GM04503 (cell line): ENCODE measurements around the gene ZNHIT6.
"Not testable (repeated sequence)": the region's sequence is repeated elsewhere in the genome, so short reads cannot be mapped to it uniquely, and the experiment has no call there.

Experiments used
- DNase-seq: peaks from one replicate; pipeline ENCODE4 v3.0.0-alpha.2; 2012; ENCODE audit warnings: low read depth

ZNHIT6 gene

DNA sequence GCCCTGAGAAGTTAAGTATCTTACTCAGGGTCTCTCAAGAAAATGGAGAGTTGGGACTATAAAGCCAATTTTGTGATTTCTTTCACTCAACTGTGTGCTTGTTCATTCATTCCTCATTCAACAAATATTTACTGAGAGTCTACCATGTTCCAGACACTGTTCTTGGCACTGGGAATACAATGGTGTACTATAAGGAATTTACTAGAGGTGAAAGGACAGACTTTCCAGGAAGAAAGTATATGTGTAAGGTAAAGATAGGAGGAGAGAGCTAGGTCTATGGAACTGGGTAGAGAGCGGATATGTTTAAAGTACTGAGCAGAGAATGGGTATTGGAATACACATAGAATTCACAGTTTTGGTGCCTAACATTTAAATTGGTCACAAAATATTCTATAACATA lies 42.3 kb downstream of the ZNHIT6 start:
- DNase-seq = no peak

DNA sequence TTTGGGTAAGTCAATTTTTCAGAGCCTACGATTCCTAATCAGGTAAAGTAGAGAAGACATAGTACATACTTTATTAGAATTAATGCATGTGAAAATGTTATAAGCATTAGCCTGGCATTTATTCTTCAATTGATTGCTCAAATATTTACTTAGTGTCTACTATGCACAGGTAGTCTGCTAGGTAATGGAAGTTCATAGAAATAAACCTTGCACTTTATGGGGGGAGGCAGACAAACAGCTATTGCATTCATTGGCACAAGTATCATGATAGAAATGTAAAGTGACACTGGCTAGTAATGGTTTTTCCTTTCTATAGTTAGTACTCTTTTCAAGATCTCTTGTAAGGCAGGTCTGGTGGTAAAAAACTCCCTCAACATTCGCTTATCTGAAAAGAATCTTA lies 44.9 kb downstream of the ZNHIT6 start:
- no peak for DNase-seq

DNA sequence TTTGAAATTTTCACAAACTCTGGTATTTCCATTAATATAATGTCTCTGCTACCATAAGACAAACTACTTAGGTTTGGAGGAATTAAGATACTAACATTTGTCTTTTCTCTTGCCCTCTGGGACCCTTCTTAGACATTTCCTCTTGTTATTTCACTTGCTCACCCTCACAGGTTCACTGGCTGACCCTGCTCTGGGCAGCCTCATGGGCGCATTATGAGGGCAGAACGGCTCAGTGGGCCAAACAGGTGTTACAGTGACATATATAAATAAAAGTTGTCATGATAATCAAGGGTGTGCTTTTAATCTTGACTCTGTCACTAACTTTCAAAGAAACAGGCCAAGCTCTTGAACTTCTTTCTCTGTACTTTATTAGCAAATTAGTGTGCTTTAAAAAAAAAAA lies 46.5 kb downstream of the ZNHIT6 start:
- no peak for DNase-seq

DNA sequence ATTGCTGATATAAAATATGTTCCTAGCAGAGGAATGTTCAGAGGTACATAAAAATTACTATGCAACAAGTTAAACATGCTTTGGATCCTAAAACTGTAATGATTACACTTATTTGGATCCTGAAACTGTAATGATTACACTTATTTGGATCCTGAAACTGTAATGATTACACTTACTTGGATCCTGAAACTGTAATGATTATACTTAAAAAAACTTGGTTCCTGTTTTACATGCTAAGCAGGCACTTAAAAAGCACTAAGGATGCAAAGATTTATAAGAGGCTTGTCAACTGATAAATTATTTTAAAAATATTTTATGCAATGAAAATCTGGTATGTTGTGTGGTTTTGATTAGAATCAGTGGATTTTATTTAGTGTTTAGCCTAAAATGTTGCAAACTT lies 47.7 kb downstream of the ZNHIT6 start:
- DNase-seq = no peak

DNA sequence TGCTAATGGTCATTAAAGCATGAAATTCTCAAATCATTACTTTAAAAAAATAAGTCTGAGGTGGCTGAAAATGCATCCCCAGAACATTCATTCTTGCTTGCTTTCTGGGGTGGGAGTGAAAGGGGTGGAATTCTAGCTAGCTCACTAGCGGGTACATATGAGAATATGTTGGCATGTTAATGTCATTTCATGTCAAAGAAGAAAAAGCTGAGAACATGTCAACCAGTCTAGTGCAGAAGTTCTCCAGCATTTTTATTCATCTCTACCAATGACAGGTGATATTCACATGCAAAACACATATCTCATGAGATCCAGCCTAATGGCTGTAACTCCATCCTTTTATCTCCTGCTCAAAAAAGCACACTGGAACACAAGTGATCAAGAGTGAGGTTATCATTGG lies 49.1 kb downstream of the ZNHIT6 start:
- no peak for DNase-seq

DNA sequence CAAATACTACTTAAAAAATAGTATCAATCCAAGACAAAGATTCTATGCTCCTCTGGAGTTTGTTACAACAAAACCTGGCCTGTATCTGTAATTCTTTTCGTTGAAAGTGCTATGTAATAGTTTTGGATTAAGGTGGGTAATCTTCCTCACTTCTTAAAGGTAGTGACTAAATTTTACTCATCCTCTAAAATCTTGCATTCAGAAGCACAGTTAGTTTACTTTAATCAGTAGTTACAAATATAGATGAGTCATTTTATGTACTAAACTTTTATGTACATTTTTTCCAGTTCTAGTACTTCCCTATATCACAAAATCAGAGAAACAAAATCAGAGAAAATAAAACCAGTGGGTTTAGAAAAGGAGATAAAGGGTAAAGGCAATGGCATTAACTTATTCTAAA lies 51.3 kb downstream of the ZNHIT6 start:
- no peak for DNase-seq

DNA sequence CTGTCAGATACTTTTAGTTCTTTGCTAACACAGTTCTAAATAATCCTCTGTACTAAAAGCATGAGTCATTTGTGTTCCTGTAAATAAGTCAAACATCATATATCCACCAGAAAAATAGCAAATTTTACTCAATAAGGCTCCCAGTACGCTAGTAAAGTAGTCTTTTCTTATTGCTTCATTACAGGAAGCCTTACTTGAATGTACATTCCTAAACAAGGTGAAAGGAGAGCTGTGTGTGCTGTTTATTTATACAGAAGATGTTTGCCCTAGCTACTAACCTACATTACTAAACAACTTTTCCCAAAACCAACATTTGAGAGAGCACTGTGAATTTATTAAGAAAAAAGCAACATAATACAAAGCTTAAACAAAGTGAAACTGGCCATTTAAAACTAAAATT lies 52.0 kb downstream of the ZNHIT6 start:
- DNase-seq = no peak

DNA sequence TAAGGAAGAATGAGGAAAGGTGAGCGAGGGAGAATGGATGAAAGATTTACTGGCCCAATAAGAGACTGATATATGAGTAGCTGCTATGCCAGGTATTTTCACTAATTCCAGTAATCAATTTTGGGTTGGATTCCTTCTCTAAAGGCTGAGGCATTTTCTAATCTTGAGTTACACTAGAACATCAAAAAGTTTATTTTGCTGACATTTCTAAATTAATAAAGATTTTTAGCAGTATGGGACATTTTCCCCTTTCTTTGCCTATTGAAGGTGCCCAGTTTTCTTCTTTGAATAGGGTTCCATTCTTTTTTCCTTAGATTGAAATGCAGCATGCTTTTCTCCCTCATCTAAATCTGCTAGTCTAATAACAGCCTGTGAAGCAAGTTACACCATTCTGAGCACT lies 52.9 kb downstream of the ZNHIT6 start:
- no peak for DNase-seq

DNA sequence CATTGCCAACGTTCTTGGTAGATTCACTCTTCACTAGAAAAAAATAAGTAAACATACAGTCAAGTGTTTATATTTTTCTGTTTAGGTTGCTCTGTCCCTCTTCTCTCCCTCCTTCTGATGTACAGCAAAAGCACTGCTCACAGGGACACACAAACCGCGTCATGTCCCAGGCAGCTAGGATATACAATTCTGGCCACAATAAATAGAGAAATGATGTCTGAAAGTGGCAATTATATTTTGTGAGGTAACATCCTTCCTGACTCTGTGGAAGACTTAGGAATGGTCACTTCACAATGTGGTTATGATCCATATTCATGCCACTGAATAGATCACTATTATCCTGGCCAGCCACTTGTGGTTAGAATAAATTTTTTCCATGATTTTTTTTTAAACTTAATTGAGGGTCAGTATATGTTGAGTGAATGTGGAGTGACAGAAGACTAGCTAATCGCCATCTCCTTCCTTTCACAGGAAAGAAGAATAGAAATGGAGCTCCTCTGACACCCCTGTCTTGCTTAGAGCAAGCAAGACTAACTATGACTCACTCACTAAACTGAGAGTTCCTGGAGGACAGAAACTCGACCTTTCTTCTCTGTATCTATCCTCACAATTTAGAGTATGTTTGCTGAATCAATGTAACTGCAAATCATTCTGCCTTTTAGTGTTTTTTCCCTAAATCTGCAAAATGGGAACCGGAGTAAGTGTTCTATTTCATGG lies 54.0 kb downstream of the ZNHIT6 start:
- no peak for DNase-seq

DNA sequence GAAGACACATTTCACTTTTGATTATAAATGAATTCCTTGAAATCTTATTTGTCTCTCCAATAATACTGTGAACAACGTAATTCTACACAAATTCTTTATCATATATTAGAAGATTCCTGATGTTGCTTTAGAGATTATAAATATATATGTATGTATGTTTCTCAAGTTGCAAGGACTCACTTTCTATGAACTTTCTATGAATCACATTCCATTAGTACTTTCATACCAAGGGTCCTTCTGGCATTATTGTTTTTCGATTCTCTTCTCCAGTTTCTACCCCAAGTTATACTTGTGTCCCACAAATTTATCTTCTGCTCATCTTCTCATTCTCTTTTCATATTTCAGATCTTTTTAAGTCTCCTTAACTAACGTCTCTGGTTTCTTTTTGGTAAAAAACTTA lies 55.9 kb downstream of the ZNHIT6 start:
- DNase-seq = no peak

DNA sequence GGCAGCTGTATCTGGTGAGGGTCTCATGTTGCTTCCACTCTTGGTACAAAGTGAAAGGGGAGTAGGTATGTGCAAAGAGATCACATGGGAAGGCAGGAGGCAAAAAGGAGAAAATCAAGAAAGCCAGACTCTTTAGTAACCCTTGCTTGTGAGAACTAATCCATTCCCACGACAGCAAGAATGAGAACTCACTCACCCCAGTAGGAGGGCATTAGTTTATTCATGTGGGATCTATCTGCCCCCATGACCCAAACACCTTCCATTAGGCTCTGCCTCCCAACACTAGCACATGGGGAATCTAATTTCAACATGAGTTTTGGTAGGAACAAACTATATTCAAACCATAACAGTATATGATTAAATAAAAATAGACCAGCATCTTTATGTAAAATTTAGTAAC lies 57.6 kb downstream of the ZNHIT6 start:
- DNase-seq = no peak

DNA sequence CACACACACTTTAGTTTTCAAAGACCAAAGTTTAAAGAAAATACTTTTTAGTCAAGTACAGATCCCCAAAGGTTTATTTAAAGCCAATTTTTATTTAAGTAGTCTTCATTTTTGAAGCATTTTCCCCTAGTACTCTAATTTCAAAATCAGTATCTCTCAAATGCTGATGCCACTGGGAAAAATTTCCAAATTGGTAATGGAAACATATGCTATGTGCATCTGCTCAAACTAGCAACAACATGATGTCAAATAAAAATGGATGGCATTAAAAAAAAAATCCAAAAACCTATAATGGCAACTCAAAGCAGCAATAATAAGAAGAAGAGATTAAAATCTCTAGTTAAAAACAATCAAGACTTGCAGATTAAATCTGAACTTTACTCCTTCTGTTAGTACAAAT lies 58.6 kb downstream of the ZNHIT6 start:
- no peak for DNase-seq

DNA sequence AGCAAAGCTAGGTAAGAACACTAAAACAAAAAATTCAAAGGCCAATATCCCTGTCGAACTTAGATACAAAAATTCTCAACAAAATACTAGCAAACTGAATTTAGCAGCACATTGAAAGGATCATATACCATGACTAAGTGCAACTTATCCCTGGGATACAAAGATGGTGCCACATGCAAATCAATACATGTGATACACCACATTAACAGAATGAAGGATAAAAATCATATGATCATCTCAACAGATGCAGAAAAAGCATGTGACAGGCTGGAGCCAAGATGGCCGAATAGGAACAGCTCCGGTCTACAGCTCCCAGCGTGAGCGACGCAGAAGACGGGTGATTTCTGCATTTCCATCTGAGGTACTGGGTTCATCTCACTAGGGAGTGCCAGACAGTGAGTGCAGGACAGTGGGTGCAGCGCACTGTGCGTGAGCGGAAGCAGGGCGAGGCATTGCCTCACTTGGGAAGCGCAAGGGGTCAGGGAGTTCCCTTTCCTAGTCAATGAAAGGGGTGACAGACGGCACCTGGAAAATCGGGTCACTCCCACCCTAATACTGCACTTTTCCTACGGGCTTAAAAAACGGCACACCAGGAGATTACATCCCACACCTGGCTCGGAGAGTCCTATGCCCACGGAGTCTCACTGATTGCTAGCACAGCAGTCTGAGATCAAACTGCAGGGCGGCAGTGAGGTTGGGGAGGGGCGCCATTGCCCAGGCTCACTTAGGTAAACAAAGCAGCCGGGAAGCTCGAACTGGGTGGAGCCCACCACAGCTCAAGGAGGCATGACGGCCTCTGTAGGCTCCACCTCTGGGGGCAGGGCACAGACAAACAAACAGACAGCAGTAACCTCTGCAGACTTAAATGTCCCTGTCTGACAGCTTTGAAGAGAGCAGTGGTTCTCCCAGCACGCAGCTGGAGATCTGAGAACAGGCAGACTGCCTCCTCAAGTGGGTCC lies 66.4 kb downstream of the ZNHIT6 start:
- DNase-seq = not testable (repeated sequence)

DNA sequence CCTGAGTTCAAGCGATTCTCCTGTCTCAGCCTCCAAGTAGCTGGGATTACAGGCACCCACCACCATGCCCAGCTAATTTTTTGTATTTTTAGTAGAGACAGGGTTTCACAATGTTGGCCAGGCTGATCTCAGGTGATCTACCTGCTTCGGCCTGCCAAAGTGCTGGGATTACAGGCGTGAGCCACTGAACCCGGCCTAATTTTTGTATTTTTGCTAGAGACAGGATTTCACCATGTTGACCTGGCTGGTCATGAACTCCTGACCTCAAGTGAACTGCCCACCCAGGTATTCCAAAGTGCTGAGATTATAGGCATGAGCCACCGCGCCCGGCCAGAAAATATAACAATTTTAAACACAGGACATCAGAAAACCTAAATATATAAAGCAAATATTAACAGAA lies 68.3 kb downstream of the ZNHIT6 start:
- not testable (repeated sequence) for DNase-seq

DNA sequence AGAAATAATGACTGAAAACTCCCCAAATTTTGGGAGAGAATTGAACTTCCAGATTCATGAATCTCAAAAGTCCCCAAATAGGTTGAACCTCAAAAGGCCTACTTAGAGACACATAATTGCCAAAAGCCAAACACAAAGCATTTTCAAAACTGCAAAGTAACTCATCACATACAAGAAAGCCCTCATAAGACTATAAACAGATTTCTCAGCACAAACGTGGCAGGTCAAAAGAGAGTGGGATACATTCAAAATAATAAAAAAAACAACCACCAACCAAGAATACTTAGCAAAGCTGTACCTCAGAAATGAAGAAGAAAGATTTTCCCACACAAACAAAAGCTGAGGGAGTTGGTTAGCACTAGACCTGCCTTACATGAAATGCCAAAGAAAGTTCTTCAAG lies 69.8 kb downstream of the ZNHIT6 start:
- DNase-seq = no peak

DNA sequence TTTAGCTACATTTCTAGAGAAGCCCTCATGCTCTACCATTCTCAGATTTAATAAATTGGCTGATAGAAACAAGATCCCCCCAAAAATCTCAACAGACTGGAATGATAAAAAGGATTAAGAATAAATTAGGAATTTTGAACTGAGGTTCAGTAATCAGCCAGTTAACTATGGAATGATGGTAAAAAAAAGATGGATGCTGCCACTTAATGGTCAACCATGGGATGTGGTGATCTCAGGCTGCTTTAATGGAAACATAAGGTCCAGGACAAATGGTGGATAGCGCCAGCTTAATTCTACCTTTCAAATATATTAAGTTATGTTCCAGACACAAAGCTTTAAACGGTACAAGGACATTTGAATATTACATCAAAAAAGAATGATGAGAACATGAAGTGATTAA lies 77.7 kb downstream of the ZNHIT6 start:
- DNase-seq = no peak

DNA sequence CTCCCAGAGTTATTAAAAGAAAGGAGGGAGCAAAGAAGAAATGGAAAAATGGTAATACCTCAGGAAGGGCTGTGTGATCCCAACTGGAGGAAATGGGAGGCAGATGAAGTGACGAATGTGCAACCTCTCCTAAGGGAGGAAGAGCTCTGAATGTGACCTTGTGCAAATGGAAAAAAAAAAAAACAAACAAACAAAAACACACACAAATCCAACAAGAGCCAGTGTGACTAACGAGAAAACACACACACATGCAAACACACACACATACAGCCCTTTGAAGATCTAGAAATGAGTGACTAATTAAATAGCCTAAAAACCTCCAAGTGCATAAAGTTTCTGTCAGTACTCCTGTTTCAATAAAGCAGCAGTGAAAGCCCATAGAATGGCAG lies 78.7 kb downstream of the ZNHIT6 start:
- DNase-seq = no peak

DNA sequence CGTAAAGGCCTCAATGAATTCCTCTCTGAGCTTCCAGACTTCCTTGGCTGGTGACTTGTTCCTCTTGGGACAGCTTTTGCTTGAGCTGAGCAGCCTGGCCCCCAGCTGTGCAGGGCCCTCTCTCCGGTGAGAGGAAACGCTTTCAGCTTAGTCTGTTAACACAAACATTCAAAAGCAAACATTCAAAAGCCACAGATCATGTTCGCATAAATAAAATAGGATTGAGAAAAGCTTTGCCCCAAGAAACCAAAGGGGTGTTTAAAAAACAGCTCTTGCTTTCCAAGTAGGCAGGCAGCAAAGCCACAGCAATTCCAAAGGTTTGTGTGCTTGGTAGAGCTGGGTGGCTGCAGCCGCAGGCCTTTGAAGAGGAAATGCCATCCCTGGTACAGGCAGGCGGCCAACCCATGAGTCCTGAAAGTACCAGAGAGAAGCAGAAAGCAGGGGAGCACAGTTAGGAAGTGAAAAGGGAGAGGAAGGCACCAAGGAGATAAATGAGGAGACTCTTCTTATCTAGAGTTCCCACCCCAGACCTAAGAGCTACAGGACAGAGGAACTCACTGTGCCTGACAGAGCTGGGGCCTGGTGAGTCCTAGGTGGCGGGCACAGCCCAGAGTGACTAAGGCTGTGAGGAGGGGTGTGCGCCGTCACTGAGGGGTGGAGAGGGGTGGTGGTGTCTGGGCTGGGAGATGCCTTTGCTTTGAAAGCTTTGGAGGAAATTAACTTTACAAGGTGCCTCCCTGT lies 79.3 kb downstream of the ZNHIT6 start:
- peak; percentile 91 for DNase-seq

DNA sequence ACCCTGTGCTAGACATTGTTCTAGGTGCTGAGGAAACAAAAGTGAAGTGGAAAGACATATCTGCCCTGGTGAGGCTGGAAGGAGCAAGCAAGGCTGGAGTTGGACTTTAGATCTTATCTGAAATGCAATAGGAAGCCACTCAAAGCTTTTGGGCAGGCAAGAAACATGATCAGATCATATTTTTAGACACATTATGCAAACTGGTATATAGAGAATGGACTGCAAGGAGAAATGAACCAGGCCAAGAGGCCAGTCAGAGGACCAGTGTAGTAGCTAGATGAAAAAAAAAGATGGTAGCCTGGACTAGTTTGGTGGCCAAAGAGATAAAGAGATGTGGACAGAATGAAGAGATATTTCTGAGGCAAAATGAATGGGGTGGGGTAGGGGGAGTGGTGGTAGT lies 81.4 kb downstream of the ZNHIT6 start:
- no peak for DNase-seq

DNA sequence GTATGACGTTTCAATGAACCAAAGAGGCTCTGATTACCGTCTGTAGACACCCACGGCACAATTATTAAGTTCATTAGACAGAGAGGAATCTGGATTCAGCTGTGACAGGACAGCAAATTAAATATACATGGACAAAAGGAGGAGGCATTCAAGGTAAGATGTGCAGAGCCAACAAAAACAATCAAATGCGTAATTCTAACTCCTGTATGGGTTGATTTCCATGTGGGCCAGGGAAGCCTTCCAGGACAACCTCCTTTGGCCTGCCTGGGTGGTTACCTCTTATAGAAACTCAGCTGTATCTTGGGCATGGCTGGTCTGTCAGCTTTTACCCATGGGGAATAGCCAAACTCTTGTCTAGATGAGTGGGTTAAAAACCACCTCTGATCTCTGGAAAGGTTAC lies 83.9 kb downstream of the ZNHIT6 start:
- DNase-seq = no peak

DNA sequence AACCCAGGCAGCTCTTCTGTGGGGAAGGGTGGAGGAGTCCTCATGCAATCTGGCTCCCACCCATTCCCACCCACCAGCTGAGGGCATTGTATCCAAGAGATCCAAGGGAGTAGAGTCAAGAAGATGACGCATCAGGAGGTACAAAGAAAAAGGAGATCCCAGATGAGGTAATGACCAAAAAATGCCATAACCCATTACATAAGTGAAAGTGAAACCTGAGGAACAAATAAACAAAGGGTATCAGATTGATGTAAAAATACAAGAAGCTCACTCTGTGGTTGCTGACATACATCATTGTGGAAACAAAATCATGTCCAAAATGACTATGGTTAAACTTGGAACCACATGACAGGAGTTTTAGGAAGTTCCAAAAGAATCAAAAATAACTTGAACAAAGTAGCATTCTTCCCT lies 85.2 kb downstream of the ZNHIT6 start:
- DNase-seq = peak; percentile 59

DNA sequence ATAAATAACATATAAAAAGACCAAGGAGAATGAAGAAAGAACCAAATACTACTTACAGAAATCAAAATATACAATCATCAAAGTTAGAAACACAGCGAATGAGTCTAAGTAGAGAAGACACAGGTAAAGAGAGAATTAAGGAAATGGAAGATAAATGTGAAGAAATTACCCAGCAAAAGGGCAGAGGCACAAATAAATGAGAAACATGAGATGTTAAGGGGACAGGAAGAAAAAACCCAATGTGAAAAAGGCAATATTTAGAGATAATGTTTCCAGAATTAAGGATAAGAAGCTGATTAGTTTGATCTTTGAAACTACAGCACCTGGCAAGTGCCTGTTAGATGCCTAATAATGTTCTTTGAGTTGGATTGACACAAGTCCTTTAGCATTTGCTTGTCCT lies 86.8 kb downstream of the ZNHIT6 start:
- no peak for DNase-seq

DNA sequence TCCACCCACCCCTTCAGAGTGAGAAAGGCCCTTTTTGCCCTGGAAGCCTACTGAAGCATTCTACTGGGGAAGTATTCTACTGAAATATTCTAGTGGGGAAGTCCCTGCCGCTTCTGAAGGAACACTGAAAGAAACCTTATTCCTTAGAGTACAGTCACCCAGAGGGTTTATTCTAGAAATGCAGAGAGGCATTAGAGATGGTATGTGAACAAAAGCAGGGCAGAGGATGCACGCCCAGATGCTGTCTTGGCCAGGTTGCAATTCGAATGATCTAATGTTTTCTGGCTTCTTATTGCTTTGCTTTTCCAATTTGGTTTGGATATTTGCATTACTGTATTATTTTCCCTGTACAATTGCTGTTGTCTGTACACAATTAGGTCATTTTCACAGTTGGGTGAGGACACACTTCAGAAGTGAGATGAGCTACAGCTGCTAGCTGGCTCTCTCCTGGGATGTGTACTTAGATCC lies 90.6 kb downstream of the ZNHIT6 start:
- peak; percentile 83 for DNase-seq
